H1 (cell line): Measurements from ENCODE around the gene ARHGEF4. TPM values are rescaled to one million over a fixed set of nuclear protein-coding genes. Genes with fewer than 3 reads are reported as not detected.
A peak's percentile ranks its signal among the peaks of the same experiment; 100 is the strongest.

ENCODE experiments used
- CTCF ChIA-PET: fragments of 300-600 bp; sonication (Branson Sonifier 250); formaldehyde crosslinking; loops from one replicate; lab custom pipeline; 2021; ENCODE audit not compliant: partially characterized antibody; lab: Charles Lee
- POLR2A ChIA-PET: fragments of 300-600 bp; sonication (Branson Sonifier 250); formaldehyde crosslinking; loops from one replicate; lab custom pipeline; 2021; ENCODE audit warnings: inconsistent platforms; ENCODE audit not compliant: partially characterized antibody; lab: Charles Lee
- DNase-seq, 2 experiments: peaks; one replicate each; pipeline versions ENCODE4 v3.0.0 to v3.0.0-alpha.2; 2010 to 2022; ENCODE audit warnings: low spot score in 2 of 2, low read depth in 1 of 2, mixed read lengths in 1 of 2
- FAIRE-seq: peaks from 2 replicates; lab custom pipeline; 2011; peaks lifted over from hg19 to GRCh38; lab: Jason Lieb, UNC
- H2AFZ ChIP-seq: 2 replicates; pipeline ENCODE4 v1.8.1; 2012; ENCODE audit warnings: low read length, inconsistent platforms
- H2AK5ac ChIP-seq: 2 replicates; pipeline ENCODE4 v1.6.1; 2013; ENCODE audit warnings: low read depth, low read length
- H2BK120ac ChIP-seq: replicated peaks from 2 replicates; pipeline ENCODE3; 2013; ENCODE audit warnings: low read depth, low read length, inconsistent platforms
- H2BK12ac ChIP-seq: 2 replicates; pipeline ENCODE4 v1.6.1; 2013; ENCODE audit warnings: low read depth, low read length
- H2BK15ac ChIP-seq: 2 replicates; pipeline ENCODE4 v1.6.1; 2013; ENCODE audit warnings: low read length
- H2BK20ac ChIP-seq: 2 replicates; pipeline ENCODE4 v1.6.1; 2013; ENCODE audit warnings: low read length
- H2BK5ac ChIP-seq: 2 replicates; pipeline ENCODE4 v1.6.1; 2013; ENCODE audit warnings: low read depth, low read length
- H3K14ac ChIP-seq: 2 replicates; pipeline ENCODE4 v1.6.1; 2013; ENCODE audit warnings: inconsistent platforms; ENCODE audit not compliant: insufficient read length
- H3K18ac ChIP-seq: 2 replicates; pipeline ENCODE4 v1.6.1; 2013; ENCODE audit warnings: low read length; ENCODE audit errors: extremely low read depth
- H3K23ac ChIP-seq: 2 replicates; pipeline ENCODE4 v1.6.1; 2013; ENCODE audit warnings: inconsistent platforms; ENCODE audit not compliant: insufficient read length
- H3K23me2 ChIP-seq: 2 replicates; pipeline ENCODE4 v1.6.1; 2013; ENCODE audit warnings: low read depth, low read length
- H3K27ac ChIP-seq: 2 replicates; pipeline ENCODE4 v1.6.1; 2011; ENCODE audit warnings: low read depth, low read length, inconsistent platforms
- H3K27me3 ChIP-seq, 4 experiments: replicated peaks in 1 of 4; 1 replicate in 1 of 4; 2 replicates in 3 of 4; pipeline versions ENCODE4 v1.6.1 to v1.8.1; 2011 to 2013; ENCODE audit warnings: low read length in 3 of 4, mild to moderate bottlenecking in 3 of 4, inconsistent platforms in 2 of 4, mixed read lengths in 2 of 4, moderate library complexity in 1 of 4; ENCODE audit not compliant: control insufficient read depth in 3 of 4, insufficient read depth in 3 of 4; ENCODE audit errors: extremely low read depth in 1 of 4
- H3K36me3 ChIP-seq, 4 experiments: 2 replicates each; pipeline versions ENCODE4 v1.6.1 to v1.8.1; 2011 to 2013; ENCODE audit warnings: mild to moderate bottlenecking in 4 of 4, low read length in 3 of 4, moderate library complexity in 2 of 4, control low read depth in 1 of 4, inconsistent platforms in 1 of 4; ENCODE audit not compliant: insufficient read depth in 4 of 4, control insufficient read depth in 2 of 4
- H3K4ac ChIP-seq: replicated peaks from 2 replicates; pipeline ENCODE3; 2013; ENCODE audit warnings: low read length, low read depth, mixed read lengths, inconsistent platforms; ENCODE audit not compliant: insufficient read length
- H3K4me1 ChIP-seq, 4 experiments: replicated peaks in 1 of 4; 1 replicate in 1 of 4; 2 replicates in 3 of 4; pipeline versions ENCODE4 v1.6.1 to v1.8.1; 2011 to 2013; ENCODE audit warnings: low read length in 3 of 4, inconsistent platforms in 2 of 4, mixed read lengths in 1 of 4; ENCODE audit not compliant: insufficient read depth in 4 of 4, control insufficient read depth in 3 of 4
- H3K4me2 ChIP-seq, 2 experiments: 2 replicates each; pipeline versions ENCODE4 v1.6.1 to v1.8.1; 2011 to 2013; ENCODE audit warnings: low read depth in 2 of 2, low read length in 2 of 2, control low read depth in 1 of 2, inconsistent platforms in 1 of 2, mild to moderate bottlenecking in 1 of 2; ENCODE audit not compliant: insufficient read depth in 1 of 2
- H3K4me3 ChIP-seq, 4 experiments: fragments of 200-600, 300-600 bp in 1 of 4; sonication (generic), shearing (Covaris generic), sonication (Bioruptor Twin) in 1 of 4; 2 replicates each; pipeline versions ENCODE4 v1.5.1 to v1.8.1; 2011 to 2016; ENCODE audit warnings: low read length in 4 of 4, low read depth in 3 of 4, control low read depth in 2 of 4, inconsistent platforms in 2 of 4, mild to moderate bottlenecking in 2 of 4, mixed read lengths in 1 of 4, moderate library complexity in 1 of 4; ENCODE audit not compliant: insufficient read depth in 2 of 4; ENCODE audit errors: extremely low read depth in 1 of 4
- H3K56ac ChIP-seq: replicated peaks from 2 replicates; pipeline ENCODE3; 2013; ENCODE audit warnings: low read depth, mild to moderate bottlenecking, mixed read lengths, low read length, inconsistent platforms; ENCODE audit not compliant: insufficient read length
- H3K79me1 ChIP-seq: 2 replicates; pipeline ENCODE4 v1.6.1; 2013; ENCODE audit warnings: low read depth, low read length, control low read depth
- H3K79me2 ChIP-seq, 2 experiments: 2 replicates each; pipeline versions ENCODE4 v1.6.1 to v1.8.1; 2012 to 2013; ENCODE audit warnings: low read length in 2 of 2, mild to moderate bottlenecking in 2 of 2, inconsistent platforms in 1 of 2; ENCODE audit not compliant: insufficient read depth in 2 of 2, control insufficient read depth in 1 of 2
- H3K9ac ChIP-seq, 4 experiments: replicated peaks in 1 of 4; 1 replicate in 1 of 4; 2 replicates in 3 of 4; pipeline versions ENCODE4 v1.6.1 to v1.8.1; 2011 to 2013; ENCODE audit warnings: low read depth in 3 of 4, low read length in 3 of 4, control low read depth in 2 of 4, mild to moderate bottlenecking in 2 of 4, moderate library complexity in 2 of 4, inconsistent platforms in 1 of 4; ENCODE audit errors: extremely low read depth in 1 of 4
- H3K9me3 ChIP-seq, 2 experiments: 2 replicates each; pipeline versions ENCODE4 v1.6.1 to v1.8.1; 2012 to 2013; ENCODE audit warnings: mild to moderate bottlenecking in 2 of 2, moderate library complexity in 2 of 2, control low read depth in 1 of 2, inconsistent platforms in 1 of 2, low read depth in 1 of 2, low read length in 1 of 2, mixed read lengths in 1 of 2; ENCODE audit not compliant: insufficient read depth in 2 of 2
- H4K20me1 ChIP-seq, 2 experiments: replicated peaks in 1 of 2; 2 replicates each; pipeline versions ENCODE3 to v1.8.1; 2011 to 2013; ENCODE audit warnings: inconsistent platforms in 2 of 2, low read length in 2 of 2, mild to moderate bottlenecking in 1 of 2; ENCODE audit not compliant: insufficient read depth in 2 of 2, control insufficient read depth in 1 of 2
- H4K5ac ChIP-seq: 2 replicates; pipeline ENCODE4 v1.6.1; 2013; ENCODE audit warnings: low read length, low read depth, mixed read lengths, inconsistent platforms; ENCODE audit not compliant: insufficient read length
- H4K8ac ChIP-seq: 2 replicates; pipeline ENCODE4 v1.8.0; 2013; ENCODE audit warnings: mild to moderate bottlenecking, moderate library complexity, low read length, inconsistent platforms; ENCODE audit not compliant: insufficient read depth; ENCODE audit errors: extremely low read depth
- H4K91ac ChIP-seq: replicated peaks from 2 replicates; pipeline ENCODE3; 2013; ENCODE audit warnings: low read length, mixed read lengths, inconsistent platforms; ENCODE audit not compliant: insufficient read length
- ASH2L ChIP-seq: fragments of 200-600, 300-600 bp; sonication (generic); IDR thresholded peaks from one replicate; pipeline ENCODE4 v1.7.1; 2017; ENCODE audit warnings: low read length
- EGR1 ChIP-seq: IDR thresholded peaks from 2 replicates; pipeline ENCODE4 v1.6.1; 2011; ENCODE audit warnings: low read depth, low read length, borderline replicate concordance
- EZH2 ChIP-seq: fragments of 200-600 bp; sonication (generic); IDR thresholded peaks from 2 replicates; pipeline ENCODE4 v1.7.1; 2012; ENCODE audit warnings: low read depth, mild to moderate bottlenecking, moderate library complexity, low read length, inconsistent platforms; ENCODE audit not compliant: severe bottlenecking
- HDAC2 ChIP-seq, 2 experiments: fragments of 300-600 bp in 1 of 2; sonication (generic) in 1 of 2; IDR thresholded peaks; 2 replicates each; pipeline ENCODE4 v1.6.1; 2011 to 2012; ENCODE audit warnings: low read depth in 2 of 2, low read length in 2 of 2, mild to moderate bottlenecking in 2 of 2, moderate library complexity in 2 of 2, borderline replicate concordance in 1 of 2, inconsistent platforms in 1 of 2
- KDM4A ChIP-seq: IDR thresholded peaks from one replicate; pipeline ENCODE4 v1.7.1; 2012; ENCODE audit warnings: low read depth, mild to moderate bottlenecking, moderate library complexity, low read length, inconsistent platforms; ENCODE audit not compliant: severe bottlenecking
- PHF8 ChIP-seq: fragments of 200-600 bp; sonication (generic); conservative IDR thresholded peaks from 2 replicates; pipeline ENCODE4 v1.7.1; 2012; ENCODE audit warnings: low read depth, mild to moderate bottlenecking, inconsistent platforms, low read length, moderate library complexity
- RAD21 ChIP-seq, 2 experiments: IDR thresholded peaks in 1 of 2; conservative IDR thresholded peaks in 1 of 2; 2 replicates each; pipeline ENCODE4 v1.6.1; 2011; ENCODE audit warnings: low read depth in 2 of 2, low read length in 2 of 2, improper control_type of control experiment in 1 of 2, inconsistent platforms in 1 of 2, mild to moderate bottlenecking in 1 of 2, moderate library complexity in 1 of 2
- SRF ChIP-seq: IDR thresholded peaks from 2 replicates; pipeline ENCODE4 v1.6.1; 2011; ENCODE audit warnings: mild to moderate bottlenecking, low read depth, low read length, moderate library complexity
- TCF12 ChIP-seq: IDR thresholded peaks from 2 replicates; pipeline ENCODE4 v1.6.1; 2011; ENCODE audit warnings: low read depth, mild to moderate bottlenecking, low read length
- YY1 ChIP-seq: IDR thresholded peaks from 2 replicates; pipeline ENCODE4 v1.6.1; 2011; ENCODE audit warnings: low read depth, mild to moderate bottlenecking, low read length
- WGBS, 2 experiments: shearing (Covaris generic) in 1 of 2; methylation state at CpG; one replicate each; pipeline versions ENCODE4 v1.1.6 to v1.1.7; 2013 to 2015; ENCODE audit warnings: low lambda C conversion rate in 2 of 2, mixed read lengths in 2 of 2, inconsistent platforms in 1 of 2, low coverage in 1 of 2, missing lambda C conversion rate in 1 of 2; ENCODE audit not compliant: insufficient replicate concordance in 2 of 2, insufficient coverage in 1 of 2, insufficient read length in 1 of 2; ENCODE audit errors: extremely low coverage in 1 of 2, missing lambda C conversion rate in 1 of 2; 5-methylcytosine and 5-hydroxymethylcytosine counted together
- polyA plus RNA-seq, 7 experiments: library from polyadenylated mRNA; depleted of rRNA in 3 of 7; stranded (reverse) in 5 of 7; unstranded in 2 of 7; fragments of >200 nt in 5 of 7; fragments of 200-250 nt in 2 of 7; gene quantifications; 1 replicate in 5 of 7; 2 replicates in 1 of 7; 4 replicates in 1 of 7; pipeline versions ENCODE4 v1.2.1 to v1.2.3, GENCODE V29; 2011 to 2013; ENCODE audit warnings: missing spikeins in 2 of 7, mixed read lengths in 2 of 7
- total RNA-seq: library from RNA; stranded (reverse); fragmentation: NEBNext Ultra II Directional; extraction: Animal tissue kit (Norgen Biotek cat#: 25700); gene quantifications from 2 replicates; pipeline ENCODE4 v1.2.1, GENCODE V29; 2021

Gene ARHGEF4
- total and polyA plus RNA-seq, 2 of the 8 experiments (the other 6 are each of a cell fraction or from before 2014, with no cell fraction given), result 10.6 to 14.6 TPM

DNA sequence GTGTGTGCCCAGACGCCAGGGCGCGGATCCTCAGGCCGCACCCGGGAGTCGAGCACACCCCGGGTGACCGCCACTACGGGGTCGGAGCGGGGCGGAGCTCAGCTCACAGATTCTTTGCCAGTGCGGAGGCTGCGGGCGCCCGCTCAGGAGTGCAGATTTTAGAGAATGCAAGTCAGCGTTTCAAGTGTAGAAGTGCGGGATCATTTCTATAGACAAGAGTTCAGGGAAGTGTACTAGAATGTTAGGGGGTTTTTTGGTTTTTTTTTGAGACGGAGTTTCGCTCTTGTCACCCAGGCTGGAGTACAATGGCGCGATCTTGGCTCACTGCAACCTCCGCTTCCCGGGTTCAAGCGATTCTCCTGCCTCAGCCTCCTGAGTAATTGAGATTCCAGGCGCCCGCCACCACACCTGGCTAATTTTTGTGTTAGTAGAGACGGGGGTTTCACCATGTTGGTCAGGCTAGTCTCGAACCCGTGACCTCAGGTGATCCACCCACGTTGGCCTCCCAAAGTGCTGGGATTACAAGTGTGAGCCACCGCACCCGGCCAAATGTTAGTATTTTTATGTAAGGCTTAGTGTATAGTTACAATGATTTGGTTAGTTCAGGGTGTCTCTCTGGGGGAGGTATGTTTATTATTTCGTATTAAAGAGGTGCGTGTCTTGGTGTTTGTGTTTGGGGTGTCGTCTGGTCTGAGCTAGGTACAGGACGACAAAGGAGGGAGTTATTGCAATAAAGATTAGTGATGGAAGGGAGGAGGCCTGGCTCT, 257.2 kb downstream of the ARHGEF4 start:
- H3K79me2 ChIP-seq, result peaks cover 21 to 38% of the 10 kb centered on the region in 2 experiments

More for the DNA sequence above, 257.2 kb downstream of the ARHGEF4 start:
- TF ChIP-seq SRF, result no peak
- 0 out of 4 replicates have a peak, but pooled peaks of 1 of the 2 experiments have one; percentile 32 for TF ChIP-seq HDAC2 (IDR thresholded peaks at IDR 0.05; ENCODE audit: borderline replicate concordance in 1 of 2, low read depth in 2 of 2, low read length in 2 of 2)
- TF ChIP-seq EZH2, result no peak
- TF ChIP-seq RAD21 (IDR thresholded peaks at IDR 0.05 in 1 of 2, conservative IDR thresholded peaks at IDR 0.05 in 1 of 2; ENCODE audit: low read depth in 2 of 2, low read length in 2 of 2), result no peak
- TF ChIP-seq EGR1, result peak; percentile 37; the same call in 1 of the 2 replicates
- TF ChIP-seq ASH2L, result peak; percentile 47
- TF ChIP-seq KDM4A, result peak; percentile 43
- TF ChIP-seq TCF12, result no peak
- TF ChIP-seq PHF8, result peak; percentile 49; the same call in 1 of the 2 replicates
- 0 out of 2 replicates have a peak, but pooled peaks have one; percentile 11 for TF ChIP-seq YY1
- Histone ChIP-seq H2BK5ac (no peak overlapping the region), H3K9ac (peak overlapping the region; percentile 66 to 99 (median 86)), H2BK15ac (no peak overlapping the region), H3K9me3 (no peaks in the 10 kb centered on the region), H4K5ac (peak overlapping the region; percentile 97), H3K4me1 (no peaks in the 10 kb centered on the region), H3K23me2 (no peaks in the 10 kb centered on the region), H4K20me1 (peaks cover 0 to 2% of the 10 kb centered on the region in 2 experiments), H4K91ac (no peak overlapping the region), H3K23ac (no peak overlapping the region), H4K8ac (peak overlapping the region; percentile 93; the same call in 1 of the 2 replicates), H3K56ac (peak overlapping the region; percentile 82), H3K27ac (no peak overlapping the region; the same call in 1 of the 2 replicates), H3K4ac (no peak overlapping the region), H2BK120ac (no peak overlapping the region), H2AK5ac (no peak overlapping the region), H2BK12ac (no peak overlapping the region), H2AFZ (no peak overlapping the region), H3K27me3 (no peaks in the 10 kb centered on the region), H2BK20ac (no peak overlapping the region), H3K14ac (no peak overlapping the region), H3K4me3 (peak overlapping the region; percentile 79 to 94 (median 87)), H3K18ac (peak overlapping the region; percentile 19), H3K79me1 (no peaks in the 10 kb centered on the region), H3K4me2 (peak overlapping the region; percentile 48 to 60), H3K36me3 (peaks cover 2 to 11% (median 4%) of the 10 kb centered on the region in 4 experiments; a peak in 6 of 8 replicates)
- FAIRE-seq, result no peak
- WGBS, 2 experiments, result 19% methylated on average over 37 of the region's 37 CpGs; no CpG with 5 or more reads in 1 of the 2 experiments
- ChIA-PET POLR2A (interaction anchor here (0.6 to 5.1 kb wide), 17 partner anchors 12 to 399 kb away, joined by 3 to 60 read pairs (median 7); partner anchors contain the start of gene PLEKHB2), CTCF (interaction anchor here (1.5 to 1.7 kb wide), 2 partner anchors 9 to 10 kb away, joined by 6 to 8 read pairs; no protein-coding TSS in a partner anchor)
- DNase-seq, result no peak
